ENCODE results near the gene NEDD4L.

NEDD4L gene

GRCh38 chr18:58118536-58118935, 74.5 kb downstream of the NEDD4L start:
- no peak for DNase-seq (ENCODE audit: low read depth in 2 of 2)

DNA sequence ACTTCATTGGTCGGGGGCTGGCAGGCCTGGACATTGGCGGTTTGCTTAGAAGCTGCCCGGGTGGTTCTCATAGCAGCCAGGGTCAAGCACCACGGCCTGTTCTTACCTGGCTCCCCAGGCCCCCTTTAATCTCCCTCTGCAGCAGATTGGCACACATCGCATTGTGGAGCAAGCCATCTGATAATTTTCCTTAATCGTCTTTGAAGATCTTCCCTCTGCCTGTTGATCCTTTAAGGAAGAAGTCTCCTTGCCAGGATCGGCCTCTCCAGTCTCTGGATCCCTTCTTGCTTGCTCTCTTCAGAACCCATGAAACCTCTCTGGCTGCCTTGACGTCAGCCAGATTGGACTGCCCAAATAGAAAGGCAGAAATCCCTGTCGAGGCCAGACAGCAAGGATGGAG, 75.8 kb downstream of the NEDD4L start:
- no peak for DNase-seq (ENCODE audit: low read depth in 2 of 2)

GRCh38 chr18:58124475-58124874, 80.4 kb downstream of the NEDD4L start:
- DNase-seq (ENCODE audit: low read depth in 2 of 2): no peak

DNA sequence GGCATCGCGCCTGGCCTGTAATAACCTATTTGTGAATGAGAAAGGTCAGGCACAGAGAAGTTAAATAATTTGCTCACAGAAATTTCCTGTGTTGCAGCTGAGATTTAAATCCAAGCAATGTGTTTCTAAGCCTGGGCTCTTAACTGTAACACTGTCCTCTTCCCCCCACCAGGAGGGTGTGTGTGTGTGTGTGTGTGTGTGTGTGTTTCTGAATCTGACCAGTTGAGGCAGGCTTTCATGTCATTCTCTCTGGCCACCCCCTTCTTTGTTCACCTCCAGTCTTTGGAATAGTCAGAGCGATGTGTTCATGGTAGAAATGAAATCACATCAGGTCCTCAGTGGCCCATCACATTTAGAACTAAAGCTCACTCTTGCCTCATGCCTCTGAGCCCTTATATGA, 81.2 kb downstream of the NEDD4L start:
- DNase-seq (ENCODE audit: low read depth in 2 of 2): no peak

DNA sequence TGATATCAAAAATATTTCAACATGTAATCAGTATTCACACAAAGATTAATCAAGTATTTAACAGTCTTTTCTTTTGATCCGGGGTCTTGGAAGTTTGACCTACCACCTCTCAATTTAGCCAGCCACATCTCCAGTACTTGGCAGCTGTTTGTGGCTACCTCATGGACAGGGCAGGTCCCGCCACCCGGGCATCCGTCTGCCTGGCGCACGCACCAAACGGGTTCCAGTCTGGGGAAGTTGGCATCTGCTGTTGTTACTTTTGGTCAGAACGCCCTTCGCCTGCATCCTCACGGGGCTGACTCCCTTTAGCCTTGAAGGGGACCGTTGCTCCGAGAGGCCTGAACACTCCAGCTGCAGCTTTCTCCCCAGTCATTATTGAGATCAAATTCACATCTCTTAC, 81.7 kb downstream of the NEDD4L start:
- no peak for DNase-seq (ENCODE audit: low read depth in 2 of 2)

DNA sequence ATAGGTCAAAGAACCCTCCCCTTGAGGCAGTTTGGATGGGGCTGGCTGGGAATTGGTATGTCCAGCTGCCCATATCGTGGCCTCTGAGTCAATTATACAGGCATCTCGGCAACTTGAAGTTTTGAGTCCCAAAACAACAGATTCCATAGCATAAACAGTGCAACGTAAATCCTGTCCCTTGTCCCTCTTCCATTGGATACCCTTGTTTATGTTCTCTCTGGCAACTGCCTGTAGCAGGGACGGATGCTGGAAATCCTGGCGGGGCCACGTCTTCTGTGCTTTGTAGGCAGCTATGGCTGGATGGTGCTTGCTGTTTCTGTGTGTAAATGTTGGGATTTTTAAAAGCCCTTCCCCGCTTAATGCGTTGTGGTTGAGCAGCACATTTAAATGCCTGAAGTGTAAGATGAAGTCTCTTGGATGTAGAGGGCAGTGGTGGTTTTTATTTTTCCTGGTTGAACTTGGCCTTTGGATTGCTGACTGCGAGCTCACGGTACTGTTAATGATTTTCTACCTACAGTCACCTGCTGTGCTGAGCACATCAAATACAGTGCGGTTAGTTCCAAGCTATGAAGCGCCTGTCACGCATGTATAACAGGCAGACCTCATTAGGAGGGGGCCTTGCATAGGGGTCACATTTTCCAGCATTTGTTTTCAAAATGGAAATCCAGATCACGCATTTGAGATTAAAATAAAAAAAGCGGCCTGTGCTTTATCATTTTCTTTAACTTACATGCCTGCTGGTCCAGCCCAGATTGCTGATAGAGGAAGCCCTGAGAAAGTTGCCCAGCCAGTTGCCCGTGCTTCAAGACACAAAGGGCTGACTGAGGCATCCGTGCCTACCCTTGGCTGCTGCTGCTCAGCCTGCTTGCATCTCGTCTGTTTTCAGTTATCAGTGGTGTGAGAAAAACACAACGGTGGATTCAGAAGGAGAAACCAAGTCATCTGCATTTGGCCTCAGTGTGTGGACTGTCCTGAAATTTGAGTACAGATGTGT, 84.7 kb downstream of the NEDD4L start:
- DNase-seq (ENCODE audit: low read depth in 2 of 2): no peak

DNA sequence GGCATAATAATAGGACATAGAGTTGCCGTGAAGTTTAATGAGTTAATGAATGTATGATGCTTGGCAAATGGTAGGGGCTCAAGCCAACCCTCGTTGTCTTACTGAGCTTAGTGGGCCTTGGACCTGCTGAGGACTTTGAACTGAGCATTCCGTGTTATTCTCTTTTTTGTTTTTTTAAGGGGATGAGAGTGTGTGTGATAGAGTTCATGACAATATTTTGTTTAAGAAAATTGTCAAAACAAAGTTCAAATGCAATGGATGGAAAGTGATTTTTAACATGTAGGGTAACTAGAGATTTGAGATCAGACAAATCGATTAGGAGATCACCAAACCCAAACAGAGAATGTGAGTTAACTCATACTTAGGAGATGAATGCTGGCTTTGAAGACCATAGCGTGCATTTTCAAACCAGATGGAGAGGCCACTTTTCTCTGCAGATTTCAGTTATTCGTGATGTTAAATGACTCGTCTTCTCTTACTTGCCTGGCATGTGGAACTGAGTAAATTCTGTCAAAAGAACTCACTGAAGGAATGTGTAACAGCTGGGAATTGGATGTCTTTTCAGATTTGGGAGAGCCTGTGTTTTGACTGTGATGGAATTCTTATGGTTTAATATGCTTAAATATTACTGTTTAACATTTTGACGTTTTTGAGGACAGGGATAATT, 88.7 kb downstream of the NEDD4L start:
- no peak for DNase-seq (ENCODE audit: low read depth in 2 of 2)

DNA sequence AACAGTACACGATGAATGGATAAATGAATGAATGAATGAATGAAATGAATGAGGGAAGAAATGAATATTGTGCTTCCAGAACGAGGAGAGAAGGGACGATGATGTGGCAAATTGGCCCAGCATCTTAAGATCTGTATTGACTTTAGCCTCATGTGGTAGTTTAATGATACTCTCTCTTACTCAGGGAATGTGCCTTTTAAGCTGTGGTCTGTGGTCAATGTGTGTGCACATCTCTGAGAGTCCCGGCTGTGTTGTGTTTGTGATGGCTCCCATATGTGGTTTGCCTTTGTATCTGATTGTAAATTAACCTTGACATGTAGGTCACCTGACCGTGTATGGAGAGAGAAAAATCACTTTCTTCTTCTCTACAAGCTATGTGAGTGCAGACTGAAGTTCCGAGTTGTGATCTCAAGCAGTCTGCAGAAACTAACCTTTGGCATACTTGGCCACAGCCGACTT, 91.2 kb downstream of the NEDD4L start:
- DNase-seq (ENCODE audit: low read depth in 2 of 2): no peak

GRCh38 chr18:58135701-58136331, 91.8 kb downstream of the NEDD4L start:
- DNase-seq (ENCODE audit: low read depth in 2 of 2): no peak

GRCh38 chr18:58136879-58137278, 92.9 kb downstream of the NEDD4L start:
- no peak for DNase-seq (ENCODE audit: low read depth in 2 of 2)

DNA sequence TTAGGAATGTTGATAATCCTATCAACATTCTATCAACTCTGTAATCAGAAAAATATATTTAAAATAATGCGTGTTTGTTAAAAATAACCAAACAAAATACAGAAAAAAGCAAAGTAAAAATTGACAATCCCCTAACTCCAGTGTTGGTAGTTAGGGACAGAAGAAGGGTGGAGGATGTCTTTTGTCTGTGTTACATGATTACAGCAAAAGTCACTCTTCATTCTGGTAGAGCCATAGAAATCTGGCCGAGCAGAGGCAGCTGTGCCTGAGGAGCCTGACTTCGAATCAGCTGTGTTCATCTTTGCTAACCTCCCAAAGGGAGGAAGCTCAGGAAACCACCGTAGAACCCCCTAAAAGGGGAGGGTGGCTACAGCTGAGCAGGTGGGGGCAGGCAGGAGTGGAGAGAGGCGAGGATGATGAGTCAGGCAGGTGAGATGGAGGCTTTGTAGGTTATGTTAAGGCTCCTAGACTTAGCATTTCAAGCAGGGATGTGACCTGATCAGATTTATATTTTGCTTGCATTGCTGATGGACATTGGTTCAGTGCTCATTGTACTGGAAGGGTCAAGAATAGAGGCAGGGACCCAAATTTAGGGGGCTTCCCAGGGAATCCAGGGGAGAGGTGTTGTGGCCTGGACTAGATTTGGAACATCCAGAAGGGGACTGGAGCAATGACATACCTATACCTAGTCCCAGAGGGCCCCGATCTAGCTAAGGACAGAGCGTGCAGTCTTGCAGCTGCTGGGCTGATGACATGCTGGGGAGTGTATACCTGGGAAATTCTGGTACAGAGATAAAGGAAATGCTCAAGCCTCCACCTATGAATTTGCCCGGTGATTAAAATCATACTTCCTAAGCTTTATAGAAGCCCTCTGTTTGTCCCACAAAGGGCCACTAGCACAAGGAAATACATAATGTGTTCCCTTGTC, 95.7 kb downstream of the NEDD4L start:
- no peak for DNase-seq (ENCODE audit: low read depth in 2 of 2)

DNA sequence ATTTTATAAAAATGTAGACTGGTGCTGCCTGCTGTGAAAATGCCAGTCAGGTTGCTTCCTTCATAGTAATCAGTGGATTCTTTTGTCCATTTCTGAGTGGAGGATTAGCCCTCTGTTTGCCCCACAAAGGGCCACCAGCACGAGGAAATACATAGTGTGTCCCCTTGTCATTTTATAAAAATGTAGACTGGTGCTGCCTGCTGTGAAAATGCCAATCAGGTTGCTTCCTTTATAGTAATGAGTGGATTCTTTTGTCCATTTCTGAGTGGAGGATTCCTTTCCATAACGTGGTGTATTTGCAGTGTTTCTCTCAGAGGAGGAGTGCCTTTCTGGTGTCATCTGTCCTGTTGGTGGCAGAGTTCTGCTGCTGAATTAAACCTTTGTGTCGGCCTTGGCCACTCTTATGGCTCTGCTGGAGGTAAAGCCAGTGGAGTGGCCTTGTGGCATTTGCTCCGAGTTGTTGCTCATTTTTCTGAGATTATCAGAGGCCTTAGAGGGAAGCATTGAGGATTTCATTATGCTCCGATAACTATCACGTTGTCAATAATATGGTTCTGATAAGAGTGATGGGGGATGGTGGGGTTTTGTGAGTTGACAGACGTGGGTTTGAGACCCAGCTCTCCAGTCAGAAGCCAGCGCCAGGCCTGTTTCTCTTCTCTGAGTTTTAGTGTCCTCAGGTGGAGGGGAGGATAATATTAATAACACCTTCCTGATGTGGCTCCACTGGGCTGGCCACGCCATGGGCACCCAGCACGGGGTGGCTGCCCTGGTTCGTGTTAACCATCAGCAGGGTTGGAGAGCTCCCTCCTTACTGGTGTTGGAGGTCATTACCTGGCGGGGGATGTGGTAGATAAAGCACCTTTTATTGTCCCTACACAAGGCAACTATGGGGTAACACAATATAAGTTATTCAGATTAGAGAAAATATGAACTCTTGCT, 96.6 kb downstream of the NEDD4L start:
- no peak for DNase-seq (ENCODE audit: low read depth in 2 of 2)

DNA sequence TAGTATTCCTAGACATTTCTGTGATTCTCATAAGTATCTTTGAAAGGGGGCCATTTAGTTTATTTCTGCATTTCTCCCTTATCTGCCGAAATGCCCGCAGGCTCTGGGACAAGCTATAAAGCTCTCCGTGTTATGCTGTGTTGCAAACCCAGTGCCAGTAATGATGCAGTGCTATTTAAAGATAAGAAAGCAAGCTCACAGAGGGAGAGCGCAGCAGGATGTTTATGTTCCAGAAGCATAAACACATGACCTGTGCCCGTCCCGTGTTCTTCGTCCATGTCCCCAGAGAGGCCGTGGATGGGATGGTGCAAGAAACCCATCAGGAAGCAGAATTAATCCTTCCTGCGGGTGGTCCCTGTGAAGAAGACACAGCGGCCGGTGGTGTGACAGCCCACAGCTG, 99.4 kb downstream of the NEDD4L start:
- no peak for DNase-seq (ENCODE audit: low read depth in 2 of 2)

DNA sequence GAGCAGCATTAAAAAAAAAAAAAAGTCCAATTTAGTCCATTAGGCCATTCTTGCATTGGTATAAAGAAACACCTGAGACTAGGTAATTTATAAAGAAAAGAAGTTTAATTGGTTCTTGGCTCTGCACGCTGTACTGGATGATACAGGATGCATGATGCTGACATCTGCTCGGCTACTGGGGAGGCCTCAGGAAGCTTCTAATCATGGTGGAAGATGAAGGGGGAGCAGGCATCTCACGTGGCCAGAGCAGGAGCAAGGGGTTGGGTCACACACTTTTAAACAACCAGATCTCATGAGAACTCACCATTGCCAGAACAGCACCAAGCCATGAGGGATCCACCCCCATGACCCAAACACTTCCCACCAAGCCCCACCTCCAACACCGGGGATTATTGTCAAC, 100.1 kb downstream of the NEDD4L start:
- DNase-seq (ENCODE audit: low read depth in 2 of 2): no peak

DNA sequence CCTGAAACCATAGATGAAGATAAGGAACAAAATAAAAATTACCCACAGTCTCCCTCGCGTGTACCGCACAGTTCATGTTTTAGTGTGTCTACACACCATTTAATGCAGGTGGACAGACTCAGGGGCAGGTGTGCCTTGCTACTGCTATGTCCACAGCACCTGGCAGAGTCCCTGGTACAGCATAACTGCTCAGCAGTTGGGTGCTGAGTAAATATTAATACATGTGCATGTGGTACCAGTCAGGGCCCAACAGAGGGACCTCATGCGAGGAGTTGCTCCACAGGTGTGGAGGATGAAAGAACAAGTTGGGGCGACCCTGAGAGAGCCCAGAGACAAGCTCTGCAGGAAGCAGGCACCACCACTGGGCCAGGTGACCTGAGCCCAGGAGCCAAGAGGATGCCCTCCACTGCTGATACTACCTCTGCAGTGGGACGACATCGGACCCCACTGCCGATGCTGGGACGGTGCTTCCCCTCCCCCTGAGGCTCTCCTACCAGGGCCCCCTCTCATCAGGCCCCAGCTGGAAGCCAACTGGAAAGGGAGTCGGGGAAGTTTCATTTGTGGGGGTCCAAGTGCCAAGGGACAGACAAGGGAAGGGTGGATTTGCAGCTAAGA, 100.8 kb downstream of the NEDD4L start:
- DNase-seq (ENCODE audit: low read depth in 2 of 2): no peak

DNA sequence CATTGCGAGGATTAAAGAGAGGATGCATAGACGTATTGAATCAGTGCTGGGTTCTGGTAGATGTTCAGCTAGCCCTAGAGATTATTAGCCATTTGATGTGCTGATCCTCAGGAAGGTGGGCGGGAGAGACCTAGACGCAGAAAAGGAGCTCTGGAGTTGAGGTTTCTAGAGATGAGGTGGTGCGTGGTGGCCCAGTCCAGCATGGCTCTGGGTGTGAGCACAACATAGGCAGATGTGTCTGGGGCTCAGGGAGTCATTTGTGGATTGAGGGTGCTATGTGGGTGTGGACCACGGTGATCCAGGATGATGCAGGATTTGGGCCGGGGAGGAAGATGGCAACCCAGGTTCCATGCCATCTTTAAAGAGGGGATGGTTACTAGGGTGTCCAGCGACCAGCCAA, 102.1 kb downstream of the NEDD4L start:
- no peak for DNase-seq (ENCODE audit: low read depth in 2 of 2)

DNA sequence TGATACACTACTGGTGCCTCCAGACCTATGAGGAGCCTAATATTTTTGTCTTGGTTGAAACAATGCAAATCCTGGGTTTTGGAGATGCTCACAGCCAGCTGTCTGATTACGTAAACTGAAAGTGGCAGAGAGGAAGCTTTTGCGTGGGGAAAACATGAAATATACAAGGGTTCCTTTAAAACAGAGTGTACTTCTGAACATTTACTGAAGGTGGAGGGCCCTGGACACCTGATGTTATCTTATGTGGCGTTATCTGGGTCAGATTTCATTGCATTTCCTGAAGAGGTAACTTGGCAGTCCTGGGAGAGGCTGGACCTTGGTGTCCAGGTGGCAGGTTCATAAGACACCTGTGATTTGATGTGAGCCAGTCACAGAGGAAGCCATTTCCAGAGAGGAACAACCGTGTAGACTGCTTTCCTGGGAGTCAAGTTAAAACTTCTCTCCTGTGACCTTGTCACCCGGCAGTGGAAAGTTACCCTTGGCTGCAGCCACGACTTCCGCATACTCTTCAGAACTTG, 105.0 kb downstream of the NEDD4L start:
- no peak for DNase-seq (ENCODE audit: low read depth in 2 of 2)

DNA sequence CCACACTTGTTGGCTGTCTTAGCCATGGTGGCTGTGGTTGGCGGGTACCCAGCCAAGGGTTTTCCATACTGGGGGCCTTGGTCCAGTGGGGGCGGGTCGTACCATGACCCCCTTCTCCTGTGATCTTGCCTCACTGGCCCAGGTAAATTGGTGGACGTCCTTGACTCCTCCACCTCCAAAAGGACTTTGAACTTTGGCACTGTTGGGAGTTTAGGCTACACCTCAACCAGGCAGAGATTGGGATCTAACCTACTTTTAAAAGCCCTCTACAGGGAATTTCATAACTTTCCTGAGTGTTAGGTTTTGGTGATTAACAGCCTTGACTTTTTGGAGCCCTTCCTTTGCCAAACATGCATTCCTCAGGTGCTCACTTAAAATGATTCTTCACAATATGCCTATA, 106.7 kb downstream of the NEDD4L start:
- DNase-seq (ENCODE audit: low read depth in 2 of 2): no peak

GRCh38 chr18:58152216-58152615, 108.2 kb downstream of the NEDD4L start:
- DNase-seq (ENCODE audit: low read depth in 2 of 2): no peak

GRCh38 chr18:58152891-58153290, 108.9 kb downstream of the NEDD4L start:
- no peak for DNase-seq (ENCODE audit: low read depth in 2 of 2)
